Hepatic stellate cell (primary cell): ENCODE data around the gene LDLRAD4.
"Not testable (repeated sequence)": the region's sequence is repeated elsewhere in the genome, so short reads cannot be mapped to it uniquely, and the experiment has no call there.

Experiments used
- DNase-seq: peaks from one replicate; pipeline ENCODE4 v3.0.0; 2011; ENCODE audit warnings: low spot score

Gene LDLRAD4

GRCh38 chr18:13246591-13246990, 28.0 kb downstream of the LDLRAD4 start:
- no peak for DNase-seq

- DNase-seq: no peak
Observed at GRCh38 chr18:13247506-13247905, 28.9 kb downstream of the LDLRAD4 start.

GRCh38 chr18:13252686-13253410, 34.3 kb downstream of the LDLRAD4 start:
- no peak for DNase-seq

- no peak for DNase-seq
Observed at GRCh38 chr18:13253786-13254688, 35.5 kb downstream of the LDLRAD4 start.

- DNase-seq: no peak
Observed at GRCh38 chr18:13254971-13255927, 36.7 kb downstream of the LDLRAD4 start.

GRCh38 chr18:13256444-13257305, 38.1 kb downstream of the LDLRAD4 start:
- no peak for DNase-seq

- no peak for DNase-seq
Observed at GRCh38 chr18:13257361-13257980, 38.9 kb downstream of the LDLRAD4 start.

GRCh38 chr18:13258921-13259320, 40.4 kb downstream of the LDLRAD4 start:
- DNase-seq: no peak

- no peak for DNase-seq
Observed at GRCh38 chr18:13259701-13260100, 41.1 kb downstream of the LDLRAD4 start.

GRCh38 chr18:13260197-13260934, 41.8 kb downstream of the LDLRAD4 start:
- no peak for DNase-seq

GRCh38 chr18:13260935-13261640, 42.5 kb downstream of the LDLRAD4 start:
- DNase-seq: no peak

GRCh38 chr18:13261661-13262357, 43.2 kb downstream of the LDLRAD4 start:
- no peak for DNase-seq

- DNase-seq: not testable (repeated sequence)
Observed at GRCh38 chr18:13262358-13262680, 43.8 kb downstream of the LDLRAD4 start.

- no peak for DNase-seq
Observed at GRCh38 chr18:13262839-13263691, 44.5 kb downstream of the LDLRAD4 start.

GRCh38 chr18:13264091-13265007, 45.8 kb downstream of the LDLRAD4 start:
- DNase-seq: no peak

GRCh38 chr18:13265008-13265910, 46.7 kb downstream of the LDLRAD4 start:
- no peak for DNase-seq
